ENCODE results near the gene COL5A1. TPM values are rescaled to one million over a fixed set of nuclear protein-coding genes. Genes with fewer than 3 reads are reported as not detected.

COL5A1 gene
- total and polyA plus RNA-seq, 2 donors from 2014 or later = 2.4 to 23.8 TPM

GRCh38 chr9:134719331-134719730 is 77.7 kb downstream of the COL5A1 start:
- FAIRE-seq (no peak), DNase-seq (no peak)
- Histone ChIP-seq H3K9me3 (ENCODE audit: control insufficient read depth in 2 of 3, insufficient read depth in 1 of 3, low read length in 3 of 3) (no peaks in the 10 kb centered on the region), H3K9ac (ENCODE audit: low read length in 3 of 3) (no peak overlapping the region), H3K36me3 (ENCODE audit: control insufficient read depth in 2 of 3, insufficient read depth in 3 of 3, low read length in 3 of 3) (no peaks in the 10 kb centered on the region), H3K27ac (ENCODE audit: low read depth in 2 of 2, low read length in 2 of 2) (no peak overlapping the region), H3K4me3 (ENCODE audit: low read length in 3 of 3) (no peak overlapping the region), H3K27me3 (ENCODE audit: control insufficient read depth, insufficient read depth, low read length) (no peaks in the 10 kb centered on the region), H3K4me1 (ENCODE audit: control insufficient read depth in 2 of 3, insufficient read depth in 2 of 3, low read depth in 1 of 3, low read length in 3 of 3) (no peaks in the 10 kb centered on the region)
- no peak for TF ChIP-seq CTCF (IDR thresholded peaks at IDR 0.05; ENCODE audit: borderline replicate concordance, extremely low read depth, insufficient read depth)
- intact Hi-C loops (cut with DNase I) = no loop called here

- intact Hi-C loops (cut with DNase I) = no loop called here
- no peak overlapping the region for H3K4me3 ChIP-seq (ENCODE audit: low read length in 3 of 3)
- H3K9ac ChIP-seq (ENCODE audit: low read length in 3 of 3) = no peak overlapping the region
- H3K4me1 ChIP-seq (ENCODE audit: control insufficient read depth in 2 of 3, insufficient read depth in 2 of 3, low read depth in 1 of 3, low read length in 3 of 3) = no peaks in the 10 kb centered on the region
- TF ChIP-seq CTCF (IDR thresholded peaks at IDR 0.05; ENCODE audit: borderline replicate concordance, extremely low read depth, insufficient read depth) = no peak
- no peaks in the 10 kb centered on the region for H3K9me3 ChIP-seq (ENCODE audit: control insufficient read depth in 2 of 3, insufficient read depth in 1 of 3, low read length in 3 of 3)
- H3K27ac ChIP-seq (ENCODE audit: low read depth in 2 of 2, low read length in 2 of 2) = no peak overlapping the region
- H3K27me3 ChIP-seq (ENCODE audit: control insufficient read depth, insufficient read depth, low read length) = no peaks in the 10 kb centered on the region
- DNase-seq = no peak
- no peak for FAIRE-seq
- no peaks in the 10 kb centered on the region for H3K36me3 ChIP-seq (ENCODE audit: control insufficient read depth in 2 of 3, insufficient read depth in 3 of 3, low read length in 3 of 3)
These were observed 78.6 kb downstream of the COL5A1 start for GRCh38 chr9:134720136-134720753.

GRCh38 chr9:134720796-134721195 is 79.2 kb downstream of the COL5A1 start:
- Histone ChIP-seq H3K4me3 (ENCODE audit: low read length in 3 of 3) (no peak overlapping the region), H3K27me3 (ENCODE audit: control insufficient read depth, insufficient read depth, low read length) (no peaks in the 10 kb centered on the region), H3K9me3 (ENCODE audit: control insufficient read depth in 2 of 3, insufficient read depth in 1 of 3, low read length in 3 of 3) (no peaks in the 10 kb centered on the region), H3K9ac (ENCODE audit: low read length in 3 of 3) (no peak overlapping the region), H3K27ac (ENCODE audit: low read depth in 2 of 2, low read length in 2 of 2) (no peak overlapping the region), H3K4me1 (ENCODE audit: control insufficient read depth in 2 of 3, insufficient read depth in 2 of 3, low read depth in 1 of 3, low read length in 3 of 3) (no peaks in the 10 kb centered on the region), H3K36me3 (ENCODE audit: control insufficient read depth in 2 of 3, insufficient read depth in 3 of 3, low read length in 3 of 3) (no peaks in the 10 kb centered on the region)
- no peak for DNase-seq
- no peak for TF ChIP-seq CTCF (IDR thresholded peaks at IDR 0.05; ENCODE audit: borderline replicate concordance, extremely low read depth, insufficient read depth)
- no peak for FAIRE-seq
- intact Hi-C loops (cut with DNase I) = no loop called here

- DNase-seq = no peak
- intact Hi-C loops (cut with DNase I) = no loop called here
These were observed 79.7 kb downstream of the COL5A1 start for GRCh38 chr9:134721344-134721743.

More at GRCh38 chr9:134721344-134721743, 79.7 kb downstream of the COL5A1 start:
- FAIRE-seq = no peak
- H3K27ac ChIP-seq (ENCODE audit: low read depth in 2 of 2, low read length in 2 of 2) = no peak overlapping the region
- no peaks in the 10 kb centered on the region for H3K27me3 ChIP-seq (ENCODE audit: control insufficient read depth, insufficient read depth, low read length)
- H3K4me3 ChIP-seq (ENCODE audit: low read length in 3 of 3) = no peak overlapping the region
- no peak for TF ChIP-seq CTCF (IDR thresholded peaks at IDR 0.05; ENCODE audit: borderline replicate concordance, extremely low read depth, insufficient read depth)
- no peak overlapping the region for H3K9ac ChIP-seq (ENCODE audit: low read length in 3 of 3)
- H3K36me3 ChIP-seq (ENCODE audit: control insufficient read depth in 2 of 3, insufficient read depth in 3 of 3, low read length in 3 of 3) = no peaks in the 10 kb centered on the region
- H3K4me1 ChIP-seq (ENCODE audit: control insufficient read depth in 2 of 3, insufficient read depth in 2 of 3, low read depth in 1 of 3, low read length in 3 of 3) = no peaks in the 10 kb centered on the region
- no peaks in the 10 kb centered on the region for H3K9me3 ChIP-seq (ENCODE audit: control insufficient read depth in 2 of 3, insufficient read depth in 1 of 3, low read length in 3 of 3)
